K562 (cell line): Measurements from ENCODE around the gene CAMK2G. TPM values are rescaled to one million over a fixed set of nuclear protein-coding genes. Genes with fewer than 3 reads are reported as not detected.
A peak's percentile ranks its signal among the peaks of the same experiment; 100 is the strongest.

ENCODE experiments used
- CBX1 ChIP-seq: sonication (generic); IDR thresholded peaks from 2 replicates; pipeline ENCODE4 v1.6.1; 2016; ENCODE audit warnings: antibody characterized with exemption, low read depth, mild to moderate bottlenecking
- CCNT2 ChIP-seq: IDR thresholded peaks from 2 replicates; pipeline ENCODE4 v1.6.1; 2011; ENCODE audit warnings: borderline replicate concordance, low read depth, mild to moderate bottlenecking, moderate library complexity, mixed read lengths, low read length; ENCODE audit not compliant: insufficient read length; ENCODE audit errors: extremely low read depth
- CEBPG ChIP-seq, 3 experiments: fragments of 200-800 bp in 1 of 3; sonication (Bioruptor generic) in 1 of 3; sonication (generic) in 1 of 3; formaldehyde crosslinking in 1 of 3; IDR thresholded peaks in 2 of 3; conservative IDR thresholded peaks in 1 of 3; 2 replicates each; pipeline versions ENCODE4 v1.6.1 to v1.8.0; 2016 to 2022; ENCODE audit warnings: missing compliant biosample characterization in 2 of 3, missing genetic modification characterization in 2 of 3, mild to moderate bottlenecking in 1 of 3, missing genetic modification reagents in 1 of 3
- GABPB2 ChIP-seq: fragments of 250-450 bp; sonication (Bioruptor Pico); conservative IDR thresholded peaks from 2 replicates; pipeline ENCODE4 v1.5.1; 2021; ENCODE audit warnings: mild to moderate bottlenecking
- HDAC2 ChIP-seq: fragments of 450-650 bp; IDR thresholded peaks from 2 replicates; pipeline ENCODE4 v1.6.1; 2016; ENCODE audit warnings: mild to moderate bottlenecking
- JUN ChIP-seq, 2 experiments: sonication (generic) in 1 of 2; formaldehyde crosslinking in 1 of 2; IDR thresholded peaks; 2 replicates each; pipeline versions ENCODE4 v1.6.1 to v1.8.0; 2012 to 2022; ENCODE audit warnings: borderline replicate concordance in 2 of 2, mild to moderate bottlenecking in 2 of 2, improper control_type of control experiment in 1 of 2, low read depth in 1 of 2, low read length in 1 of 2, missing genetic modification reagents in 1 of 2
- JUND ChIP-seq, 2 experiments: IDR thresholded peaks; 2 replicates in 1 of 2; 3 replicates in 1 of 2; pipeline ENCODE4 v1.6.1; 2011; ENCODE audit warnings: borderline replicate concordance in 2 of 2, low read depth in 2 of 2, low read length in 2 of 2, improper control_type of control experiment in 1 of 2, missing biosample characterization in 1 of 2, missing genetic modification characterization in 1 of 2, missing genetic modification reagents in 1 of 2
- LEF1 ChIP-seq: fragments of 450-650 bp; IDR thresholded peaks from 2 replicates; pipeline ENCODE4 v1.6.1; 2016; ENCODE audit warnings: mild to moderate bottlenecking
- MAZ ChIP-seq, 2 experiments: fragments of 450-650 bp in 1 of 2; sonication (generic) in 1 of 2; formaldehyde crosslinking; IDR thresholded peaks in 1 of 2; conservative IDR thresholded peaks in 1 of 2; 2 replicates each; pipeline versions ENCODE4 v1.4.0 to v1.5.0; 2020; ENCODE audit warnings: mild to moderate bottlenecking in 1 of 2, missing genetic modification reagents in 1 of 2
- MXI1 ChIP-seq: IDR thresholded peaks from 2 replicates; pipeline ENCODE4 v1.6.1; 2011; ENCODE audit warnings: low read depth, mild to moderate bottlenecking, improper control_type of control experiment, low read length
- RBBP5 ChIP-seq: fragments of 200-600 bp; sonication (generic); IDR thresholded peaks from 2 replicates; pipeline ENCODE4 v1.6.1; 2012; ENCODE audit warnings: borderline replicate concordance, mild to moderate bottlenecking, low read length, control low read depth, inconsistent platforms; ENCODE audit not compliant: insufficient read depth, poor library complexity, severe bottlenecking
- RBM39 ChIP-seq: fragments of 200-400 bp; formaldehyde crosslinking; optimal IDR thresholded peaks from 2 replicates; pipeline ENCODE3; 2018; ENCODE audit warnings: low read depth, low read length
- SMAD4 ChIP-seq: fragments of 250-450 bp; sonication (Bioruptor Pico); conservative IDR thresholded peaks from 2 replicates; pipeline ENCODE4 v1.8.0; 2021; ENCODE audit warnings: inconsistent platforms, mild to moderate bottlenecking, moderate library complexity
- SMC3 ChIP-seq: conservative IDR thresholded peaks from 2 replicates; pipeline ENCODE4 v1.6.1; 2011; ENCODE audit warnings: low read depth, low read length, improper control_type of control experiment; ENCODE audit not compliant: insufficient read depth
- SREBF1 ChIP-seq: fragments of 150-350 bp; IDR thresholded peaks from 2 replicates; pipeline ENCODE4 v1.6.1; 2014; ENCODE audit warnings: antibody characterized with exemption, low read depth, low read length, borderline replicate concordance
- TCF3 ChIP-seq: sonication (generic); formaldehyde crosslinking; IDR thresholded peaks from 2 replicates; pipeline ENCODE4 v1.4.0; 2020; ENCODE audit warnings: mild to moderate bottlenecking, missing genetic modification reagents
- TEAD1 ChIP-seq, 2 experiments: fragments of 450-650 bp in 1 of 2; sonication (generic) in 1 of 2; formaldehyde crosslinking; IDR thresholded peaks; 2 replicates each; pipeline versions ENCODE4 v1.4.0 to v1.8.0; 2020 to 2022; ENCODE audit warnings: mild to moderate bottlenecking in 2 of 2, missing genetic modification reagents in 1 of 2
- TRIM24 ChIP-seq, 2 experiments: fragments of 450-650 bp; IDR thresholded peaks; 2 replicates each; pipeline ENCODE4 v1.6.1; 2016
- ZNF436 ChIP-seq: fragments of 250-450, 450-650 bp; sonication (Bioruptor Pico); formaldehyde crosslinking; IDR thresholded peaks from 2 replicates; pipeline ENCODE4 v1.7.0; 2020; ENCODE audit warnings: mild to moderate bottlenecking
- ZNF551 ChIP-seq: fragments of 250-450 bp; sonication (Bioruptor Pico); IDR thresholded peaks from 2 replicates; pipeline ENCODE4 v1.5.0; 2021; ENCODE audit warnings: mild to moderate bottlenecking, moderate library complexity
- polyA plus RNA-seq, 8 experiments: library from polyadenylated mRNA; depleted of rRNA in 4 of 8; stranded (reverse) in 5 of 8; unstranded in 3 of 8; fragments of >200 nt; fragmentation: Nextera tagmentation in 2 of 8; fragmentation: Illumina TruSeq in 1 of 8; extraction: Ambion mirVana in 2 of 8; extraction: Trizol in 1 of 8; gene quantifications; 2 replicates each; pipeline versions ENCODE4 v1.2.1 to v1.2.3, GENCODE V29; 2011 to 2014; ENCODE audit warnings: inconsistent platforms in 1 of 8, missing spikeins in 1 of 8
- total RNA-seq, 7 experiments: library from RNA; depleted of rRNA in 6 of 7; stranded (reverse); fragments of >200 nt in 6 of 7; fragmentation: Illumina TruSeq in 2 of 7; extraction: Trizol in 2 of 7; gene quantifications; 2 replicates each; pipeline versions ENCODE4 v1.2.1 to v1.2.3, GENCODE V29; 2011 to 2021; ENCODE audit warnings: low replicate concordance in 1 of 7
- TF ChIP-seq, protein P1 (sequence below): sonication (generic); formaldehyde crosslinking; IDR thresholded peaks from 2 replicates; pipeline ENCODE4 v1.8.1; 2023; ENCODE audit warnings: missing genetic modification reagents, mild to moderate bottlenecking, borderline replicate concordance

Gene CAMK2G
- total and polyA plus RNA-seq, 9 of the 15 experiments (the other 6 are each of a cell fraction or from before 2014, with no cell fraction given): 9.0 to 37.9 (median 32.6) TPM

DNA sequence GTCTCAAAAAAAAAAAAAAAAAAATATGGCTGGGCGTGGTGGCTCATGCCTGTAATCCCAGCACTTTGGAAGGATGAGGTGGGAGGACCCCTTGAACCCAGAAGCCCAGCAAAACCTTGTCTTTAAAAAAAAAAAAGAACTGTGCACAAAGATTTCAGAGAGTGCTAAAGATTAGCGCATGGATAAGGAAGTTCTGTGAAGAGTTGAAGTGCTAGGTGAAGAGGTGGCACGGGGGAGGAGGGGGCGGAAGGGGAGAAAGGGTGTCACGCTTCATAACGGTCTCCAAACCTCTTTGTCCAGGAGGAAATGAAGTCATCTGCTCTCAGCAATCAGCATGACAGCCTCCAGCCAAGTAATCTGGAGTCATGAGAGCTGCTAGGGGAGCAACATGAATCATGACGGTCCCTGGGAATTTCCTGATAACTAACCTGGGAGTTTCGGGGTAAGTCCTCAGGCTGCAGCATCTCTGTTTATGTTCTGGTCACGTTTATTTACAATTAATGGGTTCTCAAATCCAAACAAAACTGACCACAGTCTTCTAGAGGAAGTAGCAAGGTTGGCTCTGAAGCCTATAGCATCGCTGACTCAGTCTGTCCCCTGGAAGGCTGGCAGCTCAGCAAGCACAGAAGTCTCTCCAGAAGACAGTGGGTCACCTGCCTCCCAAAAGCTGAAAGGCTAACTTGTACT, 34.6 kb upstream of the CAMK2G start (continued):
- TF ChIP-seq, protein P1, sequence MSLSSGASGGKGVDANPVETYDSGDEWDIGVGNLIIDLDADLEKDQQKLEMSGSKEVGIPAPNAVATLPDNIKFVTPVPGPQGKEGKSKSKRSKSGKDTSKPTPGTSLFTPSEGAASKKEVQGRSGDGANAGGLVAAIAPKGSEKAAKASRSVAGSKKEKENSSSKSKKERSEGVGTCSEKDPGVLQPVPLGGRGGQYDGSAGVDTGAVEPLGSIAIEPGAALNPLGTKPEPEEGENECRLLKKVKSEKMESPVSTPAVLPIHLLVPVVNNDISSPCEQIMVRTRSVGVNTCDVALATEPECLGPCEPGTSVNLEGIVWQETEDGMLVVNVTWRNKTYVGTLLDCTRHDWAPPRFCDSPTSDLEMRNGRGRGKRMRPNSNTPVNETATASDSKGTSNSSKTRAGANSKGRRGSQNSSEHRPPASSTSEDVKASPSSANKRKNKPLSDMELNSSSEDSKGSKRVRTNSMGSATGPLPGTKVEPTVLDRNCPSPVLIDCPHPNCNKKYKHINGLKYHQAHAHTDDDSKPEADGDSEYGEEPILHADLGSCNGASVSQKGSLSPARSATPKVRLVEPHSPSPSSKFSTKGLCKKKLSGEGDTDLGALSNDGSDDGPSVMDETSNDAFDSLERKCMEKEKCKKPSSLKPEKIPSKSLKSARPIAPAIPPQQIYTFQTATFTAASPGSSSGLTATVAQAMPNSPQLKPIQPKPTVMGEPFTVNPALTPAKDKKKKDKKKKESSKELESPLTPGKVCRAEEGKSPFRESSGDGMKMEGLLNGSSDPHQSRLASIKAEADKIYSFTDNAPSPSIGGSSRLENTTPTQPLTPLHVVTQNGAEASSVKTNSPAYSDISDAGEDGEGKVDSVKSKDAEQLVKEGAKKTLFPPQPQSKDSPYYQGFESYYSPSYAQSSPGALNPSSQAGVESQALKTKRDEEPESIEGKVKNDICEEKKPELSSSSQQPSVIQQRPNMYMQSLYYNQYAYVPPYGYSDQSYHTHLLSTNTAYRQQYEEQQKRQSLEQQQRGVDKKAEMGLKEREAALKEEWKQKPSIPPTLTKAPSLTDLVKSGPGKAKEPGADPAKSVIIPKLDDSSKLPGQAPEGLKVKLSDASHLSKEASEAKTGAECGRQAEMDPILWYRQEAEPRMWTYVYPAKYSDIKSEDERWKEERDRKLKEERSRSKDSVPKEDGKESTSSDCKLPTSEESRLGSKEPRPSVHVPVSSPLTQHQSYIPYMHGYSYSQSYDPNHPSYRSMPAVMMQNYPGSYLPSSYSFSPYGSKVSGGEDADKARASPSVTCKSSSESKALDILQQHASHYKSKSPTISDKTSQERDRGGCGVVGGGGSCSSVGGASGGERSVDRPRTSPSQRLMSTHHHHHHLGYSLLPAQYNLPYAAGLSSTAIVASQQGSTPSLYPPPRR (CRISPR knock-in tag): no peak; the same call in 1 of the 2 replicates
- TF ChIP-seq MXI1: no peak; the same call in 1 of the 2 replicates
- no peak for TF ChIP-seq GABPB2 (CRISPR knock-in tag)
- TF ChIP-seq ZNF436 (CRISPR knock-in tag): no peak
- no peak; the same call in 1 of the 2 replicates for TF ChIP-seq TCF3 (CRISPR knock-in tag)
- TF ChIP-seq JUND (IDR thresholded peaks at IDR 0.05; ENCODE audit: borderline replicate concordance, low read depth, low read length): peak; percentile 95
- peak; percentile 84; the same call in 1 of the 3 replicates for TF ChIP-seq JUND (tag; IDR thresholded peaks at IDR 0.05; ENCODE audit: borderline replicate concordance, low read depth, low read length)
- TF ChIP-seq ZNF551: no peak
- peak; percentile 63; the same call in 1 of the 2 replicates for TF ChIP-seq SMAD4 (CRISPR knock-in tag)
- 0 out of 4 replicates have a peak, but pooled peaks have one; percentile 53 to 65 for TF ChIP-seq TEAD1 (CRISPR knock-in tag; IDR thresholded peaks at IDR 0.05)
- TF ChIP-seq CEBPG (CRISPR knock-in tag; IDR thresholded peaks at IDR 0.05): no peak
- TF ChIP-seq CEBPG (tag; conservative IDR thresholded peaks at IDR 0.05 in 1 of 2, IDR thresholded peaks at IDR 0.05 in 1 of 2): no peak
- peak; percentile 93 for TF ChIP-seq JUN (IDR thresholded peaks at IDR 0.05; ENCODE audit: borderline replicate concordance, low read depth, low read length)
- peak; percentile 4; the same call in 1 of the 2 replicates for TF ChIP-seq JUN (CRISPR knock-in tag; IDR thresholded peaks at IDR 0.05; ENCODE audit: borderline replicate concordance)
- no peak for TF ChIP-seq RBM39
- peak; percentile 93 to 98 for TF ChIP-seq TRIM24 (IDR thresholded peaks at IDR 0.05)
- no peak for TF ChIP-seq RBBP5
- TF ChIP-seq SREBF1: no peak
- TF ChIP-seq LEF1: peak; percentile 86
- no peak for TF ChIP-seq SMC3
- TF ChIP-seq CCNT2: no peak
- TF ChIP-seq CBX1: peak; percentile 15; the same call in 1 of the 2 replicates
- TF ChIP-seq MAZ (CRISPR knock-in tag; conservative IDR thresholded peaks at IDR 0.05 in 1 of 2, IDR thresholded peaks at IDR 0.05 in 1 of 2): peak in 1 of 2 experiments; percentile 74; a peak in 2 of 4 replicates
- TF ChIP-seq HDAC2: peak; percentile 90; the same call in 1 of the 2 replicates
